Ascending aorta (tissue), 2 donors: ENCODE data around the gene NR2F1-AS1. TPM values are rescaled to one million over a fixed set of nuclear protein-coding genes. Genes with fewer than 3 reads are reported as not detected.

Source experiments
- DNase-seq, 2 donors: peaks; one replicate each; pipeline ENCODE4 v3.0.0-alpha.2; 2019; ENCODE audit warnings: low spot score in 2 of 2
- H3K27ac ChIP-seq, 2 donors: fragments of 200-600 bp; sonication (generic); one replicate each; pipeline ENCODE4 v1.5.1; 2016 to 2017; ENCODE audit warnings: mild to moderate bottlenecking in 1 of 2
- H3K27me3 ChIP-seq: fragments of 200-600 bp; sonication (generic); one replicate; pipeline ENCODE4 v1.5.1; 2017
- H3K36me3 ChIP-seq, 2 donors: fragments of 200-600 bp; sonication (generic); one replicate each; pipeline ENCODE4 v1.5.1; 2016
- H3K4me1 ChIP-seq, 2 donors: fragments of 200-600 bp; sonication (generic); one replicate each; pipeline ENCODE4 v1.5.1; 2016 to 2017; ENCODE audit warnings: mild to moderate bottlenecking in 1 of 2
- H3K4me3 ChIP-seq, 2 donors: fragments of 200-600 bp; sonication (generic); one replicate each; pipeline ENCODE4 v1.5.1; 2016 to 2017; ENCODE audit warnings: mild to moderate bottlenecking in 1 of 2
- H3K9me3 ChIP-seq, 2 donors: fragments of 200-600 bp; sonication (generic); one replicate each; pipeline ENCODE4 v1.5.1; 2016
- intact Hi-C: fragments of 100-400 bp; cut with DNase I; formaldehyde crosslinking; loops from one replicate; pipeline ENCODE4 v1.15.1; 2023
- total RNA-seq: library from RNA; depleted of rRNA; stranded (reverse); fragments of >200 nt; gene quantifications from one replicate; pipeline ENCODE4 v1.1.0, GENCODE V29; 2016
- TF ChIP-seq, protein P1 (sequence below), 3 experiments: fragments of 200-600 bp in 2 of 3; fragments of 450-650 bp in 1 of 3; sonication (generic) in 2 of 3; IDR thresholded peaks; one replicate each; pipeline ENCODE4 v1.5.1; 2016 to 2019; ENCODE audit warnings: antibody characterized with exemption in 3 of 3, mild to moderate bottlenecking in 1 of 3, moderate library complexity in 1 of 3

NR2F1-AS1 gene
- total RNA-seq, result 0.85 TPM

GRCh38 chr5:93580927-93581445, at the start of gene NR2F1-AS1:
NR2F1-AS1 (minus strand) TSS chr5:93581219.
- TF ChIP-seq, protein P1, sequence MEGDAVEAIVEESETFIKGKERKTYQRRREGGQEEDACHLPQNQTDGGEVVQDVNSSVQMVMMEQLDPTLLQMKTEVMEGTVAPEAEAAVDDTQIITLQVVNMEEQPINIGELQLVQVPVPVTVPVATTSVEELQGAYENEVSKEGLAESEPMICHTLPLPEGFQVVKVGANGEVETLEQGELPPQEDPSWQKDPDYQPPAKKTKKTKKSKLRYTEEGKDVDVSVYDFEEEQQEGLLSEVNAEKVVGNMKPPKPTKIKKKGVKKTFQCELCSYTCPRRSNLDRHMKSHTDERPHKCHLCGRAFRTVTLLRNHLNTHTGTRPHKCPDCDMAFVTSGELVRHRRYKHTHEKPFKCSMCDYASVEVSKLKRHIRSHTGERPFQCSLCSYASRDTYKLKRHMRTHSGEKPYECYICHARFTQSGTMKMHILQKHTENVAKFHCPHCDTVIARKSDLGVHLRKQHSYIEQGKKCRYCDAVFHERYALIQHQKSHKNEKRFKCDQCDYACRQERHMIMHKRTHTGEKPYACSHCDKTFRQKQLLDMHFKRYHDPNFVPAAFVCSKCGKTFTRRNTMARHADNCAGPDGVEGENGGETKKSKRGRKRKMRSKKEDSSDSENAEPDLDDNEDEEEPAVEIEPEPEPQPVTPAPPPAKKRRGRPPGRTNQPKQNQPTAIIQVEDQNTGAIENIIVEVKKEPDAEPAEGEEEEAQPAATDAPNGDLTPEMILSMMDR (IDR thresholded peaks at IDR 0.05), result no peak
- H3K4me1 ChIP-seq, result peaks cover 10 to 27% of the 10 kb centered on the region in 2 donors
- intact Hi-C loops, result loop anchor here (1.0 kb wide), 1 partner anchor 218 kb away; no protein-coding TSS in a partner anchor
- H3K27ac ChIP-seq, result peak within 1 kb of the TSS in 1 of 2 donors; percentile 9
- H3K9me3 ChIP-seq, result no peaks in the 10 kb centered on the region
- DNase-seq, result no peak
- peaks cover 10% of the 10 kb centered on the region for H3K27me3 ChIP-seq
- H3K4me3 ChIP-seq, result peak within 1 kb of the TSS; percentile 67 to 89
- H3K36me3 ChIP-seq, result no peaks in the 10 kb centered on the region

DNA sequence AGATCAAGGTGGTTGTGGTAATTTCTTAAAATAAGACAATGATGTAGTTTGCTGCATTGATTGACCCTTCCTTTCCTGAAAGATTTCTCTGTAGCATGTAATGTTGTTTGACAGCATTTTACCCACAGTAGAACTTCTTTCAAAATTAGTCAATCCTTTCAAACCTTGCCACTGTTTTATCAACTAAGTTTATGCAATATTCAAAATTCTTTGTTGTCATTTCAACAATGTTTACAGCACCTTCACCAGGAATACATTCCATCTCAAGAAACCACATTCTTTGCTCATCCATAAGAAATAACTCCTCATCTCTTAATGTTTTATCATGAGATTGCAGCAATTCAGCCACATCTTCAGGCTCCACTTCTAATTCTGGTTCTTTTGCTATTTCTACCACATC, 45.8 kb upstream of the NR2F1-AS1 start:
- Histone ChIP-seq H3K9me3 (no peaks in the 10 kb centered on the region), H3K4me3 (no peak overlapping the region), H3K27me3 (no peaks in the 10 kb centered on the region), H3K27ac (no peak overlapping the region), H3K4me1 (no peaks in the 10 kb centered on the region), H3K36me3 (no peaks in the 10 kb centered on the region)
- TF ChIP-seq, protein P1 (IDR thresholded peaks at IDR 0.05), result no peak
- DNase-seq, result no peak
- intact Hi-C loops, result no loop called here

DNA sequence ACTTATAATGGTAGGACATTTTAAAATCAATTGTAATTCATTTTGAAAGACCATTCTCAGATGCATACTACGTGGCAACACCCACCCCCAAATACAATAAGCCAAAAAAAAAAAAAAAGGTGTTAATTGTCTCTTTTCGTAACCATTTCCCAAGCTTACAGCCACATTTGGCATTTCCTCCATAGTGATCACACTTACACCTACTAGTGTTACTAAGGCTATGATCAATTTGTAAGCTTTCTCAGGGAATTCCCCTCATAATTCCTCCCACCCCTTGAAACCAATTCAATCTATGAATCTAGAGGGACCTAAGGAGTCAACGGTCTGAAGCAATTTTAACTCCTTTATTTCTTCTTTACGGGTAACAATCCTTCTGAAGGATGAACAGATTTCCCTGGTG, 42.1 kb upstream of the NR2F1-AS1 start:
- Histone ChIP-seq H3K4me1 (peaks cover 0 to 3% of the 10 kb centered on the region in 2 donors), H3K27ac (no peak overlapping the region), H3K9me3 (no peaks in the 10 kb centered on the region), H3K27me3 (no peaks in the 10 kb centered on the region), H3K36me3 (no peaks in the 10 kb centered on the region), H3K4me3 (no peak overlapping the region)
- intact Hi-C loops, result no loop called here
- no peak for DNase-seq
- TF ChIP-seq, protein P1 (IDR thresholded peaks at IDR 0.05), result no peak

- intact Hi-C loops, result no loop called here
- Histone ChIP-seq H3K4me3 (no peak overlapping the region), H3K36me3 (no peaks in the 10 kb centered on the region), H3K4me1 (peaks cover 0 to 3% of the 10 kb centered on the region in 2 donors), H3K9me3 (no peaks in the 10 kb centered on the region), H3K27ac (peak overlapping the region in 1 of 2 donors; percentile 22), H3K27me3 (no peaks in the 10 kb centered on the region)
- TF ChIP-seq, protein P1 (IDR thresholded peaks at IDR 0.05), result no peak
- DNase-seq, result no peak
Measured at GRCh38 chr5:93622240-93622885, 41.3 kb upstream of the NR2F1-AS1 start.

- Histone ChIP-seq H3K27ac (peak overlapping the region; percentile 54 to 64), H3K9me3 (no peaks in the 10 kb centered on the region), H3K27me3 (no peaks in the 10 kb centered on the region), H3K4me1 (peaks cover 0 to 3% of the 10 kb centered on the region in 2 donors), H3K4me3 (peak overlapping the region; percentile 71 to 85), H3K36me3 (no peaks in the 10 kb centered on the region)
- intact Hi-C loops, result no loop called here
- DNase-seq, result peak in 1 of 2 donors; percentile 82
- TF ChIP-seq, protein P1 (IDR thresholded peaks at IDR 0.05), result no peak
Measured at GRCh38 chr5:93621327-93621798, 40.3 kb upstream of the NR2F1-AS1 start.
